Uterus (tissue), 4 donors: ENCODE data around the gene GSTT2. TPM values are rescaled to one million over a fixed set of nuclear protein-coding genes. Genes with fewer than 3 reads are reported as not detected.
A peak's percentile ranks its signal among the peaks of the same experiment; 100 is the strongest.
"Not testable (repeated sequence)": the region's sequence is repeated elsewhere in the genome, so short reads cannot be mapped to it uniquely, and the experiment has no call there.

Experiments used
- DNase-seq, 2 donors: peaks; one replicate each; pipeline ENCODE4 v3.0.0-alpha.2; 2019 to 2020
- H3K27ac ChIP-seq, 2 donors: fragments of 200-600 bp; sonication (generic); 1 replicate in 1 of 2; 2 replicates in 1 of 2; pipeline ENCODE4 v1.5.1; 2016 to 2018
- H3K27me3 ChIP-seq, 2 donors: fragments of 200-600 bp; sonication (generic); one replicate each; pipeline ENCODE4 v1.5.1; 2018 to 2019; ENCODE audit warnings: control low read depth in 1 of 2
- H3K36me3 ChIP-seq, 2 donors: fragments of 200-600 bp; sonication (generic); one replicate each; pipeline ENCODE4 v1.5.1; 2019; ENCODE audit warnings: control low read depth in 1 of 2
- H3K4me1 ChIP-seq, 2 donors: fragments of 200-600 bp; sonication (generic); one replicate each; pipeline ENCODE4 v1.5.1; 2018 to 2019; ENCODE audit warnings: control low read depth in 1 of 2
- H3K4me3 ChIP-seq, 2 donors: fragments of 200-600 bp; sonication (generic); 1 replicate in 1 of 2; 2 replicates in 1 of 2; pipeline ENCODE4 v1.5.1; 2018 to 2019; ENCODE audit warnings: mild to moderate bottlenecking in 1 of 2
- H3K9me3 ChIP-seq, 2 donors: fragments of 200-600 bp; sonication (generic); one replicate each; pipeline ENCODE4 v1.5.1; 2019; ENCODE audit warnings: control low read depth in 1 of 2
- POLR2A ChIP-seq, 2 donors: fragments of 450-650 bp; IDR thresholded peaks; one replicate each; pipeline ENCODE4 v1.6.1; 2016; ENCODE audit warnings: antibody characterized with exemption in 2 of 2, mild to moderate bottlenecking in 1 of 2, moderate library complexity in 1 of 2
- intact Hi-C: fragments of 100-400 bp; cut with DNase I; formaldehyde crosslinking; loops from one replicate; pipeline ENCODE4 v1.15.1; 2023; ENCODE audit warnings: low total_unique reads
- total RNA-seq, 4 donors: library from RNA; depleted of rRNA in 3 of 4; stranded (reverse); fragments of >200 nt in 3 of 4; gene quantifications; one replicate each; pipeline versions ENCODE4 v1.1.0 to v1.2.4, GENCODE V29; 2014 to 2023
- TF ChIP-seq, protein P1 (sequence below), 4 experiments: fragments of 200-600 bp in 2 of 4; fragments of 450-650 bp in 2 of 4; sonication (generic) in 2 of 4; IDR thresholded peaks; one replicate each; pipeline ENCODE4 v1.5.1; 2016 to 2019; ENCODE audit warnings: antibody characterized with exemption in 4 of 4, mild to moderate bottlenecking in 2 of 4, moderate library complexity in 1 of 4
- donor health status: DM: yes; HTN: yes; CAD: no.

The GSTT2 gene
- total RNA-seq, 4 donors from 2014 or later: not detected

DNA sequence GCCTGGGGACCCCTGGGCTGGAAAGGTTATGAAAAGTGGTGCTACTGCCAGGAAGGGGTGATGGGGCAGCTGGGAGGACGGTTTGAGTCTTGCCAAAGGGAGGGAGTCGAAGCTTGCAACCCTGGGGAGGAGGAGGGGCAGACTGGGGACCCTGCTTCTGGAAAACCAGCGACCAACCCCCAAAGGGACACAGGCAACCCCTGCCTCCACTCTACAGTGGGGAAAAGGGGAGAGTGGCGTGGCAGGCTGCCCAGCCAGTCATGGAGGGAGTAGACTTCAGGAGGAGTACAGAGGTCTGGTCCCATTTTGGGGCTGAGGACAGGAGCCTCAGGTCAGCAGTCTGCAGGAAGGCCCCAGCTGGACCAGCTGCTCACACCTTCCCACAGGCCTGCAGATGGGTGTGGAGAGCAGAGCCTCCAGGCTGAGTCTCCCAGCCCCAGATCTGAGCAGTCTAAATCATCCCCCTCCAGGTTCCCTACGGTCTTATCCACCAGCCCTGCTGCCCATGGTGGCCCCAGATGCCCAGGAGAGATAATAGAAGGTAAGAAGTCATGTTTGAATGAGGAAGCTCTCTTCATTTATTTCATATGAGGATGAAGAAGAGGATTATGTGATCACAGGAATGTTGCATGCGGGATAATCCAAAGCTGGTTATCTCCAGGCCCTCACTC lies 9.0 kb upstream of the GSTT2 start:
- Histone ChIP-seq H3K4me3 (no peak overlapping the region), H3K36me3 (no peaks in the 10 kb centered on the region), H3K27ac (no peak overlapping the region), H3K4me1 (no peaks in the 10 kb centered on the region), H3K27me3 (no peaks in the 10 kb centered on the region), H3K9me3 (no peaks in the 10 kb centered on the region)
- DNase-seq: no peak
- TF ChIP-seq, protein P1, sequence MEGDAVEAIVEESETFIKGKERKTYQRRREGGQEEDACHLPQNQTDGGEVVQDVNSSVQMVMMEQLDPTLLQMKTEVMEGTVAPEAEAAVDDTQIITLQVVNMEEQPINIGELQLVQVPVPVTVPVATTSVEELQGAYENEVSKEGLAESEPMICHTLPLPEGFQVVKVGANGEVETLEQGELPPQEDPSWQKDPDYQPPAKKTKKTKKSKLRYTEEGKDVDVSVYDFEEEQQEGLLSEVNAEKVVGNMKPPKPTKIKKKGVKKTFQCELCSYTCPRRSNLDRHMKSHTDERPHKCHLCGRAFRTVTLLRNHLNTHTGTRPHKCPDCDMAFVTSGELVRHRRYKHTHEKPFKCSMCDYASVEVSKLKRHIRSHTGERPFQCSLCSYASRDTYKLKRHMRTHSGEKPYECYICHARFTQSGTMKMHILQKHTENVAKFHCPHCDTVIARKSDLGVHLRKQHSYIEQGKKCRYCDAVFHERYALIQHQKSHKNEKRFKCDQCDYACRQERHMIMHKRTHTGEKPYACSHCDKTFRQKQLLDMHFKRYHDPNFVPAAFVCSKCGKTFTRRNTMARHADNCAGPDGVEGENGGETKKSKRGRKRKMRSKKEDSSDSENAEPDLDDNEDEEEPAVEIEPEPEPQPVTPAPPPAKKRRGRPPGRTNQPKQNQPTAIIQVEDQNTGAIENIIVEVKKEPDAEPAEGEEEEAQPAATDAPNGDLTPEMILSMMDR (IDR thresholded peaks at IDR 0.05): no peak
- TF ChIP-seq POLR2A (IDR thresholded peaks at IDR 0.05): no peak
- intact Hi-C loops: loop anchor here (5.0 kb wide), 1 partner anchor 44 kb away; no protein-coding TSS in a partner anchor

DNA sequence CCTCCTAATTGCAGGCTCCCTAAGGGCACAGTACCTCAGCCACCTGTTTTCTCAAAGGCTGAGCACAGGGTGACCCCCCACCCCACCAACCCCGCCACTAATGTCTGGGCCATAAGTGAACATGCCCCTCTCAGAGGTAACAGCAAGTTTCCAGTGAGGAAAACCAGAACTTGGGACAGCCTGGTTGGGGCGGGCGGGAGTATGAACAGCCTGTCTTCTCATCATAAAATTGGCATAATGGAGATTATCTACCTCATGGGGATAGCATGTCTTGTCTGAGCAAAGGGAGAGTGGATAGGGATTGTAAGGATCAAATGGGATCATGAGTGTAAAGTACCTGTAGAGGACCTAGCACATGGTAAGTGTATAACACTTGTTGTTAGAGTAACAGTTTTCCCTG lies 8.0 kb upstream of the GSTT2 start:
- H3K4me1 ChIP-seq, DNase-seq, H3K27me3 ChIP-seq, H3K27ac ChIP-seq, H3K9me3 ChIP-seq, H3K36me3 ChIP-seq, H3K4me3 ChIP-seq: not testable (repeated sequence)
- intact Hi-C loops: loop anchor here (5.0 kb wide), 1 partner anchor 45 kb away; no protein-coding TSS in a partner anchor

DNA sequence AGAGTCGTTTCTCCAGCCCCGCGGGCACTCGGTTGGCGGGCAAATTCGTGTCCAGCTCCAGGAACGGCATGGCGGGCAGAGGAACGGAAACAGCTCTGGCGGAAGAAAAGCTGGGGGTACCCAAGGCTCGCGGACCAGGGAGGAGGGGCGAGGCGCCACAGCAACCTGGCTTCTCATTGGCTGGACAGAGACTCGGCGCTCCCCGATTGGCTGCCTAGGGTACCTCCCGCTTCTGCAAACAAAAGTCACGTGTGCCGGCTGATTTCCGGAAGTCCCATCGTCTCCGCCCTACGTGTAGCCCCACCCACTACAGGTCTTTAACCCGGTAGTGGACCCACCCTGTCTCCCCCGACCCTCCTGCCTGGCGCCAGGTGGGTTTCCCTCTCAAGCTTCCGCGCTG lies 5.6 kb upstream of the GSTT2 start, which contains the start of gene DDT:
DDT (minus strand) TSS at position 97 of the 400 bp plus-strand sequence; CDS start at position 70, 27 bp downstream.
- intact Hi-C loops: loop anchor here (5.0 kb wide), 1 partner anchor 47 kb away; no protein-coding TSS in a partner anchor
- H3K4me1 ChIP-seq, H3K27ac ChIP-seq, H3K9me3 ChIP-seq, DNase-seq, H3K27me3 ChIP-seq, H3K36me3 ChIP-seq, H3K4me3 ChIP-seq: not testable (repeated sequence)

DNA sequence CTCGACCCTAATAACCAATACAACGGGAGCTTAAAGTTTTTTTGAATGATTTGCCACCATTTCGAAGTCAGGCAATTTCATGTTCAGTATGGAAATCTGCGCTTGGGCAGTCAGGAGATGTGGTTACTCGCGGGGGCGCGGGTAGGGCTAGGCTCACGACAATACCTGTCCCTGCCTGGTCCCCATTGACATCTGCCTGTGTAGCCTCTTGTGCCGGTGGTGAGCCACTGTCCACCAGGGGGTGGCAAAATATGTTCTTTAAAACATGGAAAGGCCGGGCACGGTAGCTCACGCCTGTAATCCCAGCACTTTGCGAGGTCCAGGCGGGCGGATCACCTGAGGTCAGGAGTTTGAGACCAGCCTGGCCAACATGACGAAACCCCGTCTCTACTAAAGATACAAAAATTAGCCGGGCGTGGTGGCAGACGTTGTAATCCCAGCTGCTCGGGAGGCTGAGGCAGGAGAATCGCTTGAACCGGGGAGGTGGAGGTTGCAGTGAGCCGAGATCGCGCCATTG lies 5.0 kb upstream of the GSTT2 start:
- intact Hi-C loops: loop anchor here (5.0 kb wide), 1 partner anchor 48 kb away; no protein-coding TSS in a partner anchor
- H3K27ac ChIP-seq, DNase-seq, H3K4me3 ChIP-seq, H3K36me3 ChIP-seq, H3K9me3 ChIP-seq, H3K27me3 ChIP-seq, H3K4me1 ChIP-seq: not testable (repeated sequence)

DNA sequence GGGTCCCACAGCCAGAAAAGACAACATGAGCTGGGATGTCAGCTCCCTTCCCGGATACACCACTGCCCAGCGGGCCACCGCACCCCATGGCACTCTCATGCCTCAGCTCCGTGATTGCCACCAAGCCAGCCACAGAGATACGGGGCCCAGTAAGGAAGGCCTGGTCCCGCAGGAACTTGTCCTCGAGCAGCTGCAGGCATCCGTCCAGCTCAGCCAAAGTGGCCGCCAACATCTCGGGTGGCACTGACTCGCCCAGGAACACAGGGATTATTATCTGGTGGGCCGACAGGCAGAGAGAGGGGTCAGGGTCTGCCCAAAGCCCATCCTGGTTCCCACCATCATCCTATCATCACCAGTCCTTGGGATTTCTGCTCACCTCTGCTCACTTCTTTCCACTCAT lies 2.6 kb upstream of the GSTT2 start:
- H3K27ac ChIP-seq, H3K9me3 ChIP-seq, H3K27me3 ChIP-seq, H3K4me3 ChIP-seq, DNase-seq, H3K4me1 ChIP-seq, H3K36me3 ChIP-seq, intact Hi-C loops: not testable (repeated sequence)

DNA sequence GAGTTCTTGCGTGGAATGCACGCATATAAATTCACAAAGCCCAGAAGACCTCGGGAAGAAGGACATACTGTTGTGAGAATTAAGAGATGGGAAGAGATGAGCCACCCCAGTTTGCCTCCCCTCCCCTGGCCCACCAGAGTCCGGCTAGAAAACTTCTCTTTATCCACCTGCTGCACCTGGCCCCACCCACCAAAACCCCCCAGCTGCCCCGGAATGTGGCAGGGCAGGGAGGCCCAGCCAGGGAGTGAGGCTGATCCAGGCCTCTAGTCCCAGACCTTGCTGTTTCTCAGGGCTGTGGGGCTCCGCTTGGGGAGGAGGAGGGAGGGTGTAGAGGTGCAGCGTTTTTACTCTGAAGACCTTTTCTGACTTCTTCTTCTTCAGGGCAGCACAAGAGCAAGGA lies 633 bp downstream of the GSTT2 start:
- H3K4me1 ChIP-seq, H3K36me3 ChIP-seq, H3K9me3 ChIP-seq, H3K4me3 ChIP-seq, intact Hi-C loops, H3K27me3 ChIP-seq, DNase-seq, H3K27ac ChIP-seq: not testable (repeated sequence)

DNA sequence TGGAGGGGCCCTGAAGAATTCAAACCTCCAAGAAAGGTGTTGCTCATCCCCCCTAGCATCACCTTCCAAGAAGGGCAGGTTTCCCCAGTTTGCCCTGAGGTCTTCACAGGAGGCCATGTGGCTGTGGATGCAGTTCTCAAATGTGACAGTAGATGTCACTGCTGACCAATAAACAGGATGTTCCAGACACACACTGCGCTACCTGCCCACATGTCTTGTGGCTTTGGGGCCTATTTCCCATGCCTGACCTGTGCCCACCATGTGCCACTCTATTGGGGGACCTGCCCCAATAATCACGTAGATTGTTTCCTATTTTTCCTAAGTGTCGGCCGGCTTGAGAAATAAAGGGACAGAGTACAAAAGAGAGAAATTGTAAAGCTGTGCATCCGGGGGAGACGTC lies 4.5 kb downstream of the GSTT2 start:
- no peak for TF ChIP-seq POLR2A (IDR thresholded peaks at IDR 0.05)
- TF ChIP-seq, protein P1 (IDR thresholded peaks at IDR 0.05): peak in 2 of 4 experiments; percentile 38 to 41
- no peaks in the 10 kb centered on the region for H3K4me1 ChIP-seq
- no peak overlapping the region for H3K4me3 ChIP-seq
- no peak for DNase-seq
- no peaks in the 10 kb centered on the region for H3K36me3 ChIP-seq
- H3K27ac ChIP-seq: no peak overlapping the region
- H3K9me3 ChIP-seq: no peaks in the 10 kb centered on the region
- intact Hi-C loops: no loop called here
- H3K27me3 ChIP-seq: no peaks in the 10 kb centered on the region

DNA sequence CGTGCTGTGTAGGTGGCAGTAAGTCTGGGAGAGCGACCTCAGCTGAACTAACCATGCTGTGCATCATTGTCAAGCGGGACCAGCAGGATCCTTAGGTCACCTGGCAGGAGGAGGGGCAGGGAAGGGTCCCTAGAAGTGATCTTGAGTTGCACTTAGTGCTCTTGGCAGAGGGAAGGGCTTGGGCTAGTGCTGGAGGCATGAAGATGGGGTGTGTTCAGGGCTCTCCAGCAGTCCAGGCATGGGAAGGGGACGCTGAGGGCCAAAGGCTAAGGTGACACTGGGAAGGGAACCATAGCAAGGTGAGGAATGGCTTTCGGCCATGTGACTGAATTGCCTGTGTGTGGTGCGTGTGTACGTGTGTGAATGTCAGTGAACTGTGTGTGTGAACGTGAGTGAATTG lies 6.2 kb downstream of the GSTT2 start:
- intact Hi-C loops, H3K4me1 ChIP-seq, DNase-seq, H3K27ac ChIP-seq, H3K9me3 ChIP-seq, H3K27me3 ChIP-seq, H3K4me3 ChIP-seq, H3K36me3 ChIP-seq: not testable (repeated sequence)

DNA sequence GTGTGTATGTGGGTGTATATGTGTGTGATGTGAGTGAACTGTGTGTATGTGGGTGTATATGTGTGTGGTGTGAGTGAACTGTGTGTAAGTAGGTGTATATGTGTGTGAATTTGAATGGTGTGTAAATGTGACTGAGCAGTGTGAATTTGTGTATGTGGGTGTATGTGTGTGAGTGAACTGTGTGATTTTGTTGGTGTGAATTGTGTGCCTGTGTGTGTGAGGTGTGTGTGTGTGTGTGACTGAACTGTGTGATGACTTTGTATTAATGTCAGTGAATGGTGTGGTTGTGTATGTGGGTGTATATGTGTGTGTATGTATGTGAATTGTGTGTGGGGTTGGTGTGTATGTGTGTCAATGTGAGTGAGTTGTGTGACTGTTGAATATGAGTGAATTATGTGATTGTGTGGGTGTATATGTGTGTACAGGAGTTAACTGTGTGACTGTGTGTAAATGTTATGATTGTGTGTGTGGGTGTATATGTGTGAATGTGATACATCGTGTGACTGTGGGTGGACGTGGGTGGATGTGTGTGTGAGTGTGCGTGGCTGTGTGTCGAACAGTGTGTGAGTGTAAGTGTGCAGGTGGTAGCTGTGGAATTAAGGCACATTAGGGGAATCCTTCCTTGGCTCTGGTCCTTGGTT lies 6.7 kb downstream of the GSTT2 start:
- intact Hi-C loops, H3K4me1 ChIP-seq, H3K36me3 ChIP-seq, H3K27ac ChIP-seq, H3K27me3 ChIP-seq, DNase-seq, H3K9me3 ChIP-seq, H3K4me3 ChIP-seq: not testable (repeated sequence)

DNA sequence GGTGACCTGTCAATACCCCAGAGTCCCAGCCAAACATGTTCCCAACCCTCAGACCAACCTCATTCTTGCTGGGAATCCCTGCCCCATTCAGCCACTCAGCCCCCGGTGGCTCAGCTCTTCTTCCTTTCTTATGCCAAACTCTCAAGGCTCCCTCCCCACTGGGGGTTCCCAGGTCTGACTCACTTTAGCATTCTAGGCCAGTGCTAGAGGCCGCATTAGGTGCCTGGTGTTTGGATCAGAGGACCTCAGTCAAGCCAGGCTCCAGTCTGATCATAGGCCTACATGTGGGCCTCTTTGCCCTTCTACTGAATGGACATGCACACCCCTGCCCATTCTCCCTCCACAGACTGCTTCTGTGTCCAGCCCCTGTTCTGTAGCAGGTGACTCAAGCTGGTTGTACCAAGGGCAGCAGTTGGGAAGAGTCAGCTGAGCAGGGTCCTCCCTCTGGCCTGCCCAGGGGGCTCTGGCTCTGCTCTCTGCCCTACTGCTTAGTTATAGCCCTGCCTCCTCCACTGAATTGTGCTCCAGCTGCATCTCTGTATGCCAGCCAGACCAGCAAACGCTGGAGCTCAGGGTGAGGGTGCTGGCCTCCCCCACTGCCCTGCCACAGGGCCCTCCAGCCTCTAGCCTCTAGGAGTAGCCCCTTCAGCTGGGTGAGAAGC lies 9.8 kb downstream of the GSTT2 start:
- H3K27ac ChIP-seq, H3K27me3 ChIP-seq, H3K9me3 ChIP-seq, H3K4me1 ChIP-seq, H3K4me3 ChIP-seq, H3K36me3 ChIP-seq, DNase-seq, intact Hi-C loops: not testable (repeated sequence)

DNA sequence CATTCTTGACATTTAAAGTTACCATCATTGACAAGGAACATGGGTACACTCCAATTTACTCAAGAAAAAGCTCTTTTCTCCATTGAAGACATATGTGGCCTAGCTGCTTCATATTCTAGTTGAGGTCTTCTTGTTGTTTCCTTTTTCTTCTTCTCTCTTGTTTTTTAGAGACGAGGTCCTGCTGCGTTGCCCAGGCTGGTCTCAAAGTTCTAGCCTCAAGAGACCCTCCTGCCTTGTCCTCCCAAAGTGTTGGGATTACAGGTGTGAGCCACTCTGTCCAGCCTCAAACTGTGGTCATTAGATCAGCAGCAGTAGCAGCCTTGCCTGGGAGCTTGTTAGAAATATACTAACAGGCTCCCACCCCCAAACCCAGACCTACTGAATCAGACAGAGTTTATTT lies 13.1 kb downstream of the GSTT2 start:
- H3K36me3 ChIP-seq, intact Hi-C loops, H3K27me3 ChIP-seq, H3K27ac ChIP-seq, H3K4me1 ChIP-seq, DNase-seq, H3K4me3 ChIP-seq, H3K9me3 ChIP-seq: not testable (repeated sequence)
